Type B pancreatic cell (in vitro differentiated cells): ENCODE data around the gene FAM210A. TPM values are rescaled to one million over a fixed set of nuclear protein-coding genes. Genes with fewer than 3 reads are reported as not detected.

Source experiments
- DNase-seq: peaks from one replicate; pipeline ENCODE4 v3.0.0; 2021; ENCODE audit warnings: mixed read lengths; ENCODE audit not compliant: unreplicated experiment; ENCODE audit errors: extremely low spot score
- H3K27ac Mint-ChIP-seq: 2 replicates; pipeline ENCODE4 v1.8.0; 2021; ENCODE audit warnings: mild to moderate bottlenecking, mixed read lengths
- H3K27me3 Mint-ChIP-seq: 2 replicates; pipeline ENCODE4 v1.8.0; 2021; ENCODE audit warnings: mixed read lengths
- H3K36me3 Mint-ChIP-seq: 2 replicates; pipeline ENCODE4 v1.8.0; 2021; ENCODE audit warnings: mixed read lengths
- H3K4me1 Mint-ChIP-seq: one replicate; pipeline ENCODE4 v1.8.0; 2021; ENCODE audit warnings: mixed read lengths; ENCODE audit not compliant: unreplicated experiment
- H3K4me3 Mint-ChIP-seq: 2 replicates; pipeline ENCODE4 v1.8.0; 2021; ENCODE audit warnings: mild to moderate bottlenecking, mixed read lengths
- H3K9me3 Mint-ChIP-seq: 2 replicates; pipeline ENCODE4 v1.8.0; 2021; ENCODE audit warnings: mixed read lengths
- CTCF ChIP-seq: fragments of 200-600 bp; sonication (generic); conservative IDR thresholded peaks from 2 replicates; pipeline ENCODE4 v1.5.0; 2021; ENCODE audit warnings: antibody characterized with exemption, mild to moderate bottlenecking
- total RNA-seq: library from RNA; stranded (reverse); gene quantifications from 2 replicates; pipeline ENCODE4 v1.2.1, GENCODE V29; 2021; ENCODE audit warnings: low replicate concordance

Gene FAM210A
- total RNA-seq, 1 donor from 2014 or later = 16.9 TPM

GRCh38 chr18:13623871-13624270 is 102.5 kb downstream of the FAM210A start:
- peaks cover 17% of the 10 kb centered on the region for H3K27me3 Mint-ChIP-seq
- H3K27ac Mint-ChIP-seq = no peak overlapping the region
- H3K9me3 Mint-ChIP-seq = no peaks in the 10 kb centered on the region
- DNase-seq = no peak
- no peaks in the 10 kb centered on the region for H3K36me3 Mint-ChIP-seq
- no peaks in the 10 kb centered on the region for H3K4me1 Mint-ChIP-seq
- no peak for TF ChIP-seq CTCF
- no peak overlapping the region for H3K4me3 Mint-ChIP-seq

DNA sequence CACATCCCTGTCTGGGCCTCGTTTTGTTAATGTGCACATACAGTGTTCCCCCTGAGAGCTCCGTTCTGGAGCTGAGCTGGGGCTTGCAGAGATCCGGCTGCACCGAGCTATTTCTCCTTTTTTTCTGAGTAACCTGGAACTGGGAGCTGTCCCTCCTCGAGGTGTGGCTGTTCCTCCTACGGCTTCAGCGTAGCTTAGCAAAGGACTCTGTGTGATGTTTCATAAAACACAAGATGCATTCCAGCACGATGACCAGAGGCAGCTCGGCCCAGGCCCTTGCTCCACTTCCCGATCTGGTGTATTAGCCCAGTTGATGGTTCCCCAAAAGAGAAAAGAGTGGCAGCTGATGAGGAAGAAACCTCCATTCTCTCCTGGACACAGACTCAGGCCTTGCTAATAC is 103.0 kb downstream of the FAM210A start:
- H3K36me3 Mint-ChIP-seq = no peaks in the 10 kb centered on the region
- peaks cover 16% of the 10 kb centered on the region for H3K27me3 Mint-ChIP-seq
- H3K4me1 Mint-ChIP-seq = no peaks in the 10 kb centered on the region

DNA sequence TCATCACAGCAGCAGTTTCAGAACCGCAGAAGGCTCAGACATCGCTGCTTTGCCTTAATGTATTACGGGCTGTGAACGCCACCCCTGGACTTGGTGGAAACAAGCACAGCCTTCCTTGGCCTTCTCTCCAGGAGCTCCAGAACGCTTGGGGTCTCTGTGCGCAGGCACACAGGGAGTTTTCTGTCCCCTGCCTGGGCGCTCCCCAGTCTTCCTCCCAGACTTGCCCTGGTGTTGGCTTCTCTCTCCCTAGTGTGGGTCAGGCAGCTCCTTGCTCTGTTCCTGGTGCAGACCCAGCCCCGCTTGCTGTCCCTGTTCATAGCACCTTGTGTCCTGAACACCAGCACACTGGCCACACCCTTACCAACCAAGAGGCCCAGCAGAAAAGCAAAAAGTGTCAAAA is 103.6 kb downstream of the FAM210A start:
- Mint-ChIP-seq H3K27ac (no peak overlapping the region), H3K9me3 (no peaks in the 10 kb centered on the region)

More for the DNA sequence above, 103.0 kb downstream of the FAM210A start:
- Mint-ChIP-seq H3K27ac (no peak overlapping the region), H3K9me3 (no peaks in the 10 kb centered on the region), H3K4me3 (no peak overlapping the region)
- no peak for DNase-seq
- TF ChIP-seq CTCF = no peak

DNA sequence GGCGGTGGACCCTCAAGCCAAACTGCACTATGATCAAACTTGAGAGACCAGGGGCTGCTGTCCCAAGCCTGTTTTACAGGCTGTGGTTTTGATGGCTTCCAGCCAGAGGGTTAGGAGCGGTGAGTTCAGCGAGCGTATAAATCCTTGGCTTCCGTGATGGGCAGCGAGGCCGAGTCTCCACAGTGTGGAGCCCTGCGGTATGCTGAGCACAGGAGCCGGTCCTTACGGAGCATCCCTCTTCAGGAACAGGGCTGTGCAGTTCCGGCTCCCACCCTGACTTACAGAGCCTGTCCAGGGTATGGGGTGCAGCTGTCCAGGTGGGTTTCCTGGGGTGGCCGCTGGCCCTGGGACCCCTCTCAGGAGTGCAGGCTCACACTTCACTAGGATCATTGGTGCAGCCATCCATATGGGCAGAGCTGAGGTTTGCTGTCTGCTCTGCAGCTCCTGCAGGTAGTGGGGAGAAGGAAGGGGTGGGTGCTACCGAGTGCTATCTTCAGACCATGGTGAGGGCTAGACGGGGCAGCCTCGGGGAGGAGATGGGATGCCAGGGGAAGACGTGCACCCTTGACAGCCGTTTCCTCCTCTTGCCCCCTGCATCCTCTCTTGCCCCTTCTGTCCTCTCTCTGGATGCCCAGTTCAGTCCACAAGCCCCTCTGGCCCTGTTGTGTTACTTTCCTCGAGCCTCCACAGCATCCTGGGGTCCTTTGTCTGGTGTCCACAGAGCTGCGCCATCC is 104.3 kb downstream of the FAM210A start:
- H3K27ac Mint-ChIP-seq = no peak overlapping the region
- TF ChIP-seq CTCF = no peak
- no peak for DNase-seq
- H3K9me3 Mint-ChIP-seq = no peaks in the 10 kb centered on the region
- peaks cover 16% of the 10 kb centered on the region for H3K27me3 Mint-ChIP-seq
- no peaks in the 10 kb centered on the region for H3K4me1 Mint-ChIP-seq
- no peaks in the 10 kb centered on the region for H3K36me3 Mint-ChIP-seq
- no peak overlapping the region for H3K4me3 Mint-ChIP-seq

More for the DNA sequence above, 103.6 kb downstream of the FAM210A start:
- Mint-ChIP-seq H3K4me1 (no peaks in the 10 kb centered on the region), H3K4me3 (no peak overlapping the region), H3K36me3 (no peaks in the 10 kb centered on the region), H3K27me3 (peaks cover 16% of the 10 kb centered on the region)
- DNase-seq = no peak
- TF ChIP-seq CTCF = no peak

- Mint-ChIP-seq H3K9me3 (no peaks in the 10 kb centered on the region), H3K27me3 (peaks cover 15% of the 10 kb centered on the region), H3K36me3 (no peaks in the 10 kb centered on the region), H3K27ac (no peak overlapping the region), H3K4me3 (no peak overlapping the region), H3K4me1 (no peaks in the 10 kb centered on the region)
- DNase-seq = no peak
- no peak for TF ChIP-seq CTCF
Measured at GRCh38 chr18:13621446-13621849, 104.9 kb downstream of the FAM210A start.
